Neuronal stem cell (in vitro differentiated cells): ENCODE data around the gene ASB18.

Experiments
- DNase-seq: peaks from one replicate; pipeline ENCODE4 v3.0.0-alpha.2; 2013; ENCODE audit warnings: low spot score
- H2AFZ ChIP-seq: one replicate; pipeline ENCODE4 v1.6.1; 2013; ENCODE audit warnings: mild to moderate bottlenecking, low read length, inconsistent platforms
- H2AK5ac ChIP-seq: 2 replicates; pipeline ENCODE4 v1.6.1; 2013; ENCODE audit warnings: low read depth, mild to moderate bottlenecking, inconsistent platforms, low read length, moderate library complexity, mixed read lengths
- H2BK120ac ChIP-seq: 2 replicates; pipeline ENCODE4 v1.6.1; 2013; ENCODE audit warnings: low read depth, mild to moderate bottlenecking, inconsistent platforms, low read length, moderate library complexity, mixed read lengths
- H2BK12ac ChIP-seq: one replicate; pipeline ENCODE4 v1.6.1; 2013; ENCODE audit warnings: low read length, inconsistent platforms
- H2BK15ac ChIP-seq: 2 replicates; pipeline ENCODE4 v1.6.1; 2013; ENCODE audit warnings: mild to moderate bottlenecking, low read length, inconsistent platforms, mixed read lengths
- H2BK5ac ChIP-seq: one replicate; pipeline ENCODE4 v1.6.1; 2013; ENCODE audit warnings: inconsistent platforms, mild to moderate bottlenecking, low read length, moderate library complexity
- H3K14ac ChIP-seq: one replicate; pipeline ENCODE4 v1.6.1; 2013; ENCODE audit warnings: low read length, inconsistent platforms
- H3K18ac ChIP-seq: 2 replicates; pipeline ENCODE4 v1.6.1; 2013; ENCODE audit warnings: low read length, inconsistent platforms
- H3K23ac ChIP-seq: 2 replicates; pipeline ENCODE4 v1.6.1; 2013; ENCODE audit warnings: low read depth, mild to moderate bottlenecking, mixed read lengths, low read length, inconsistent platforms; ENCODE audit not compliant: poor library complexity
- H3K27ac ChIP-seq: replicated peaks from 3 replicates; pipeline ENCODE4 v1.5.1; 2013; ENCODE audit warnings: low read length, inconsistent platforms
- H3K27me3 ChIP-seq, 3 experiments: 2 replicates each; pipeline ENCODE4 v1.6.1; 2013; ENCODE audit warnings: low read length in 3 of 3, mild to moderate bottlenecking in 2 of 3, inconsistent platforms in 1 of 3, low read depth in 1 of 3, mixed read lengths in 1 of 3, moderate library complexity in 1 of 3; ENCODE audit not compliant: control insufficient read depth in 3 of 3, insufficient read depth in 3 of 3
- H3K36me3 ChIP-seq, 2 donors: replicated peaks in 1 of 2; 2 replicates each; pipeline ENCODE4 v1.6.1; 2013; ENCODE audit warnings: low read length in 2 of 2; ENCODE audit not compliant: control insufficient read depth in 2 of 2, insufficient read depth in 2 of 2
- H3K4ac ChIP-seq: 2 replicates; pipeline ENCODE4 v1.6.1; 2013; ENCODE audit warnings: inconsistent platforms, mild to moderate bottlenecking, low read length, moderate library complexity
- H3K4me1 ChIP-seq, 2 donors: 1 replicate in 1 of 2; 2 replicates in 1 of 2; pipeline ENCODE4 v1.6.1; 2013; ENCODE audit warnings: low read length in 2 of 2, low read depth in 1 of 2; ENCODE audit not compliant: control insufficient read depth in 2 of 2, insufficient read depth in 1 of 2
- H3K4me2 ChIP-seq: one replicate; pipeline ENCODE4 v1.6.1; 2013; ENCODE audit warnings: mild to moderate bottlenecking, low read length, inconsistent platforms; ENCODE audit not compliant: insufficient read depth, poor library complexity, severe bottlenecking
- H3K4me3 ChIP-seq, 2 donors: 2 replicates each; pipeline ENCODE4 v1.5.1; 2013; ENCODE audit warnings: low read length in 2 of 2, mild to moderate bottlenecking in 2 of 2, inconsistent platforms in 1 of 2, moderate library complexity in 1 of 2
- H3K79me1 ChIP-seq: one replicate; pipeline ENCODE4 v1.6.1; 2013; ENCODE audit warnings: low read depth, mild to moderate bottlenecking, inconsistent platforms, low read length, moderate library complexity
- H3K9ac ChIP-seq: one replicate; pipeline ENCODE4 v1.6.1; 2013; ENCODE audit warnings: mild to moderate bottlenecking, low read depth, low read length, inconsistent platforms; ENCODE audit not compliant: poor library complexity
- H3K9me3 ChIP-seq, 2 donors: replicated peaks in 1 of 2; 2 replicates each; pipeline versions ENCODE3 to v1.6.1; 2013; ENCODE audit warnings: low read length in 2 of 2, mild to moderate bottlenecking in 2 of 2, inconsistent platforms in 1 of 2, low read depth in 1 of 2, mixed read lengths in 1 of 2, moderate library complexity in 1 of 2; ENCODE audit not compliant: control insufficient read depth in 2 of 2, insufficient read depth in 1 of 2
- H4K8ac ChIP-seq: one replicate; pipeline ENCODE4 v1.6.1; 2013; ENCODE audit warnings: low read depth, mild to moderate bottlenecking, inconsistent platforms, low read length, moderate library complexity
- H4K91ac ChIP-seq: one replicate; pipeline ENCODE4 v1.6.1; 2013; ENCODE audit warnings: low read length, low read depth, mild to moderate bottlenecking, inconsistent platforms; ENCODE audit not compliant: poor library complexity
- WGBS, 2 donors: extraction: QIAGEN DNeasy Blood & Tissue Kit; methylation state at CpG; one replicate each; pipeline ENCODE4 v1.1.7; 2013; ENCODE audit warnings: missing lambda C conversion rate in 2 of 2, mixed read lengths in 1 of 2; ENCODE audit not compliant: insufficient read length in 2 of 2, insufficient replicate concordance in 1 of 2; ENCODE audit errors: extremely low coverage in 2 of 2; 5-methylcytosine and 5-hydroxymethylcytosine counted together

ASB18 gene

GRCh38 chr2:236207472-236207871 is 56.7 kb downstream of the ASB18 start:
- no peak overlapping the region for H3K18ac ChIP-seq
- H2AK5ac ChIP-seq: no peak overlapping the region
- H2BK12ac ChIP-seq: no peak overlapping the region
- no peak overlapping the region for H4K8ac ChIP-seq
- H4K91ac ChIP-seq: no peak overlapping the region
- no peak overlapping the region for H3K14ac ChIP-seq
- no peak overlapping the region for H3K4ac ChIP-seq
- DNase-seq: no peak
- WGBS, 2 donors: no CpG with 5 or more reads among the region's 11 CpGs
- no peaks in the 10 kb centered on the region for H3K36me3 ChIP-seq
- H2AFZ ChIP-seq: no peak overlapping the region
- no peak overlapping the region for H2BK5ac ChIP-seq
- no peak overlapping the region for H3K4me3 ChIP-seq
- no peaks in the 10 kb centered on the region for H3K27me3 ChIP-seq
- H2BK15ac ChIP-seq: no peak overlapping the region
- H3K23ac ChIP-seq: no peak overlapping the region
- H3K9me3 ChIP-seq: peaks cover 3 to 4% of the 10 kb centered on the region in 2 donors
- no peak overlapping the region for H2BK120ac ChIP-seq
- H3K4me2 ChIP-seq: no peak overlapping the region
- no peaks in the 10 kb centered on the region for H3K79me1 ChIP-seq
- H3K4me1 ChIP-seq: peaks cover 0 to 16% of the 10 kb centered on the region in 2 donors
- no peak overlapping the region for H3K9ac ChIP-seq
- no peak overlapping the region for H3K27ac ChIP-seq

GRCh38 chr2:236205867-236206645 is 58.1 kb downstream of the ASB18 start:
- H3K14ac ChIP-seq: no peak overlapping the region
- H2BK12ac ChIP-seq: no peak overlapping the region
- no peak overlapping the region for H3K4ac ChIP-seq
- H3K4me1 ChIP-seq: peaks cover 0 to 12% of the 10 kb centered on the region in 2 donors
- no peak overlapping the region for H3K9ac ChIP-seq
- no peak overlapping the region for H3K4me2 ChIP-seq
- no CpG with 5 or more reads among the region's 2 CpGs for WGBS, 2 donors
- H4K91ac ChIP-seq: no peak overlapping the region
- no peak overlapping the region for H2AK5ac ChIP-seq
- H3K79me1 ChIP-seq: no peaks in the 10 kb centered on the region
- no peak overlapping the region for H3K18ac ChIP-seq
- H2BK15ac ChIP-seq: no peak overlapping the region
- H3K4me3 ChIP-seq: no peak overlapping the region
- H2BK5ac ChIP-seq: no peak overlapping the region
- H3K23ac ChIP-seq: no peak overlapping the region
- no peak overlapping the region for H2BK120ac ChIP-seq
- H3K27me3 ChIP-seq: no peaks in the 10 kb centered on the region
- no peak overlapping the region for H4K8ac ChIP-seq
- peaks cover 3 to 4% of the 10 kb centered on the region in 2 donors for H3K9me3 ChIP-seq
- no peak for DNase-seq
- H3K27ac ChIP-seq: no peak overlapping the region
- H3K36me3 ChIP-seq: no peaks in the 10 kb centered on the region
- H2AFZ ChIP-seq: no peak overlapping the region

GRCh38 chr2:236204953-236205352 is 59.3 kb downstream of the ASB18 start:
- H2AK5ac ChIP-seq: no peak overlapping the region
- no peak overlapping the region for H4K8ac ChIP-seq
- H3K23ac ChIP-seq: no peak overlapping the region
- H3K36me3 ChIP-seq: no peaks in the 10 kb centered on the region
- peaks cover 3 to 4% of the 10 kb centered on the region in 2 donors for H3K9me3 ChIP-seq
- no peak overlapping the region for H2BK5ac ChIP-seq
- no peak overlapping the region for H3K18ac ChIP-seq
- DNase-seq: no peak
- H2BK12ac ChIP-seq: no peak overlapping the region
- H3K27me3 ChIP-seq: no peaks in the 10 kb centered on the region
- H3K14ac ChIP-seq: no peak overlapping the region
- H3K4me1 ChIP-seq: peaks cover 0 to 3% of the 10 kb centered on the region in 2 donors
- H4K91ac ChIP-seq: no peak overlapping the region
- H3K4ac ChIP-seq: no peak overlapping the region
- H3K4me2 ChIP-seq: no peak overlapping the region
- no peaks in the 10 kb centered on the region for H3K79me1 ChIP-seq
- H3K27ac ChIP-seq: no peak overlapping the region
- H3K4me3 ChIP-seq: no peak overlapping the region
- H2AFZ ChIP-seq: no peak overlapping the region
- WGBS, 2 donors: no CpG with 5 or more reads among the region's 5 CpGs
- H3K9ac ChIP-seq: no peak overlapping the region
- H2BK120ac ChIP-seq: no peak overlapping the region
- H2BK15ac ChIP-seq: no peak overlapping the region

- H3K23ac ChIP-seq: no peak overlapping the region
- peak overlapping the region; percentile 82 for H3K18ac ChIP-seq
- H3K27ac ChIP-seq: no peak overlapping the region
- no peak overlapping the region for H2AK5ac ChIP-seq
- no peak overlapping the region for H2BK12ac ChIP-seq
- H3K79me1 ChIP-seq: no peaks in the 10 kb centered on the region
- WGBS, 2 donors: no CpG with 5 or more reads among the region's 7 CpGs
- no peak overlapping the region for H4K91ac ChIP-seq
- no peak overlapping the region for H3K14ac ChIP-seq
- no peaks in the 10 kb centered on the region for H3K27me3 ChIP-seq
- no peaks in the 10 kb centered on the region for H3K9me3 ChIP-seq
- H3K4me3 ChIP-seq: no peak overlapping the region
- H3K9ac ChIP-seq: peak overlapping the region; percentile 30
- no peaks in the 10 kb centered on the region for H3K4me1 ChIP-seq
- no peaks in the 10 kb centered on the region for H3K36me3 ChIP-seq
- H3K4ac ChIP-seq: no peak overlapping the region
- H2BK5ac ChIP-seq: no peak overlapping the region
- H2BK15ac ChIP-seq: no peak overlapping the region
- DNase-seq: no peak
- no peak overlapping the region for H3K4me2 ChIP-seq
- H2BK120ac ChIP-seq: no peak overlapping the region
- no peak overlapping the region for H2AFZ ChIP-seq
- H4K8ac ChIP-seq: no peak overlapping the region
Measured at GRCh38 chr2:236200378-236200777, 63.8 kb downstream of the ASB18 start.
